IPS DF 6.9 (cell line): ENCODE measurements around the gene DND1.

Source experiments
- DNase-seq: peaks from one replicate; pipeline ENCODE4 v3.0.0-alpha.2; 2013; ENCODE audit warnings: low read depth, low spot score
- H3K27ac ChIP-seq: one replicate; pipeline ENCODE4 v1.5.1; 2013; ENCODE audit warnings: low read length, control low read depth
- H3K27me3 ChIP-seq: 2 replicates; pipeline ENCODE4 v1.6.1; 2013; ENCODE audit warnings: mild to moderate bottlenecking, low read length; ENCODE audit not compliant: control insufficient read depth, insufficient read depth
- H3K36me3 ChIP-seq: 2 replicates; pipeline ENCODE4 v1.6.1; 2013; ENCODE audit warnings: low read length; ENCODE audit not compliant: control insufficient read depth, insufficient read depth
- H3K4me1 ChIP-seq: 2 replicates; pipeline ENCODE4 v1.6.1; 2013; ENCODE audit warnings: low read length; ENCODE audit not compliant: control insufficient read depth, insufficient read depth
- H3K4me3 ChIP-seq: 2 replicates; pipeline ENCODE4 v1.5.1; 2013; ENCODE audit warnings: mild to moderate bottlenecking, low read length
- H3K9me3 ChIP-seq: 2 replicates; pipeline ENCODE4 v1.6.1; 2013; ENCODE audit warnings: low read length, inconsistent platforms; ENCODE audit not compliant: control insufficient read depth, insufficient read depth
- WGBS: extraction: QIAGEN DNeasy Blood & Tissue Kit; methylation state at CpG from one replicate; pipeline ENCODE4 v1.1.7; 2013; ENCODE audit warnings: mixed read lengths, missing lambda C conversion rate; ENCODE audit not compliant: insufficient read length, insufficient coverage; 5-methylcytosine and 5-hydroxymethylcytosine counted together

DND1 gene

DNA sequence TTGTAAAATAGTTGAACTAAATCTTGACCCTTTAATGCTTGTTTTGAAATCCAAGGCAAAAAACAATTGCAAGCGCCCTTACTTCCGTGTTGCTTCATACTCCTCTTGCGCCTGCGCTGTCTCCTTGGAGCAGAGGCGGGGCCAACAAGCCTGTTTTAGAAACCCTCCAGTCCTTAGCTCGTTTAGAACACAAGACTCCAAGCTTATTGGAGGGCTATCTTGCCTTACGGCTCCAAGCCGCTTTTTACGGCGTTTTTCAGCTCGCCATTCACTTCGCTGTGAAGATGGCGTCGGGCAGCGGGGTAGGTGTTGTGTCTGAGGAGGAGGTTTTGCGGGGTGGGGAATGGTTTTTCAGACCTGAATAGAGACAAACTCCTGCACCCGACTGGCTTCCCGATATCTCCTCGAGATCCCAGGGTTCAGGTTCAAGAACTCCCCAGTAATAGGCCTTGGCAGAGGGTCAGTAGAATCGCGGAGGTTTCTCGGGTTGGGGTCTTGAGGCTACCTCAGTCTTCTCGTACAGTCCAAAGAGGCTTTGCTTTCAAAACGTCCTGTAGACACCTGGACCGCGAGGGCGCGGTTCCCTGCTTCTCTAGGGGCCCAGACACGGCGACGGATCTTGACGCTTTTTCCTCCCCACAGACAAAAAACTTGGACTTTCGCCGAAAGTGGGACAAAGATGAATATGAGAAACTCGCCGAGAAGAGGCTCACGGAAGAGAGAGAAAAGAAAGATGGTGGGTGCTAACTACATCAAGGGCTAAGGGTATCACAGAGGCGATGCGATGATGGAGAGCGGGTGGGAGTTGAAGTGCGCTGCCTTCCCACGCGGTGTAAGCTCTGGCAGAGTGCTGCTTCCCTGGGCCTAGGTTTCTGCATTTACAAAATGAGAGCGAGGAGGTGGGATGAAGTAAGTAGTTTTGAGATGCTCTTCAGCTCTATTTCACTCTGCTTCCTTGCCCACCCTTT lies 27.1 kb upstream of the DND1 start, which contains the start of gene ZMAT2:
Gene ZMAT2 (plus strand): TSS at position 271 of the 968 bp plus-strand sequence. CDS start 14 bp downstream, at position 285.
- H3K27me3 ChIP-seq = no peaks in the 10 kb centered on the region
- no peak within 1 kb of the TSS for H3K27ac ChIP-seq
- H3K36me3 ChIP-seq = peaks cover 21% of the 10 kb centered on the region
- H3K9me3 ChIP-seq = no peaks in the 10 kb centered on the region
- peak within 1 kb of the TSS; percentile 62; the same call in 1 of the 2 replicates for H3K4me3 ChIP-seq
- DNase-seq = no peak
- WGBS = no CpG with 5 or more reads among the region's 44 CpGs
- H3K4me1 ChIP-seq = no peaks in the 10 kb centered on the region

DNA sequence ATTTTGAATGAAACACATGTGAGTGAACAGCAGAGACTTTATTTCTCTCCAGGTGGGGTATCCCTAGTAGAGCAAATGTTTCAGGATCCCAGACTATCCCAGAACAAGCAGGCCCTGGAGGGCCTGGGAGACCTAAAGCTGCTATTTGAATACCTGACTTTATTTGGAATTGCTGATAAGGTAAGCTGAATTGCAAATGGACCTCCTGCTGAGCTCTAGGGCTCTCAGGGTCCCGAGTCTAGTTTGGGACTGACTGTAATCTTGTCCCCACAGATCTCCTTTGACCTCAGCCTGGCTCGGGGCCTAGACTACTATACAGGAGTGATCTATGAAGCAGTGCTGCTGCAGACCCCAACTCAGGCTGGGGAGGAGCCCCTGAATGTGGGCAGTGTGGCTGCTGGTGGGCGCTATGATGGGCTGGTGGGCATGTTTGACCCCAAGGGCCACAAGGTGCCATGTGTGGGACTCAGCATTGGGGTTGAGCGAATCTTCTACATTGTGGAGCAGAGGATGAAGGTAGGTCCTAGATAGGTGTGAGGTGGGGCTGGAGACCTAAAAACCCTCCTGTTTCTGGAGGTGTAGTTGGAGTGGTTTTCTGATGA lies 23.6 kb upstream of the DND1 start:
- no peaks in the 10 kb centered on the region for H3K4me1 ChIP-seq
- H3K36me3 ChIP-seq = peaks cover 25% of the 10 kb centered on the region
- H3K27ac ChIP-seq = no peak overlapping the region
- DNase-seq = no peak
- H3K9me3 ChIP-seq = no peaks in the 10 kb centered on the region
- no CpG with 5 or more reads among the region's 4 CpGs for WGBS
- no peak overlapping the region for H3K4me3 ChIP-seq
- H3K27me3 ChIP-seq = no peaks in the 10 kb centered on the region

DNA sequence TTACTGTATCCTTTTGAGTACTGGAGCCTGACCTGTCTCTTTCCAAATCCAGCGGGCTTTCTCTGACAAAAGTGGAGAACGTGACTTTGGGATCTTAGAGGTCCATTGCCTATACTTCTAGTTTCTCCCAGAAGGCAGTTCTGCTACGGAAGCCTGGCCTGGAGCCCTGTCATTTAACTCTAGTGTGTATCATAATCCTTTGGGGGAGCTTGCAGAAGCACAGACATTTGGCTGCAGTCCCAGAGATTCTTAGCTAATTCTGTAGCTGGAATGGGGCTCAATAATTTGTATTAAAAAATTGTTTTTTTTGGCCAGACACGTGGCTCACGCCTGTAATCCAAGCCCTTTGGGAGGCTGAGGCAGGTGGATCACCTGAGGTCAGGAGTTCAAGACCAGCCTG lies 20.9 kb upstream of the DND1 start:
- no peak overlapping the region for H3K27ac ChIP-seq
- H3K36me3 ChIP-seq = peaks cover 25% of the 10 kb centered on the region
- H3K27me3 ChIP-seq = no peaks in the 10 kb centered on the region
- H3K4me3 ChIP-seq = no peak overlapping the region
- no peaks in the 10 kb centered on the region for H3K9me3 ChIP-seq
- DNase-seq = no peak
- no peaks in the 10 kb centered on the region for H3K4me1 ChIP-seq
- no CpG with 5 or more reads among the region's 5 CpGs for WGBS

DNA sequence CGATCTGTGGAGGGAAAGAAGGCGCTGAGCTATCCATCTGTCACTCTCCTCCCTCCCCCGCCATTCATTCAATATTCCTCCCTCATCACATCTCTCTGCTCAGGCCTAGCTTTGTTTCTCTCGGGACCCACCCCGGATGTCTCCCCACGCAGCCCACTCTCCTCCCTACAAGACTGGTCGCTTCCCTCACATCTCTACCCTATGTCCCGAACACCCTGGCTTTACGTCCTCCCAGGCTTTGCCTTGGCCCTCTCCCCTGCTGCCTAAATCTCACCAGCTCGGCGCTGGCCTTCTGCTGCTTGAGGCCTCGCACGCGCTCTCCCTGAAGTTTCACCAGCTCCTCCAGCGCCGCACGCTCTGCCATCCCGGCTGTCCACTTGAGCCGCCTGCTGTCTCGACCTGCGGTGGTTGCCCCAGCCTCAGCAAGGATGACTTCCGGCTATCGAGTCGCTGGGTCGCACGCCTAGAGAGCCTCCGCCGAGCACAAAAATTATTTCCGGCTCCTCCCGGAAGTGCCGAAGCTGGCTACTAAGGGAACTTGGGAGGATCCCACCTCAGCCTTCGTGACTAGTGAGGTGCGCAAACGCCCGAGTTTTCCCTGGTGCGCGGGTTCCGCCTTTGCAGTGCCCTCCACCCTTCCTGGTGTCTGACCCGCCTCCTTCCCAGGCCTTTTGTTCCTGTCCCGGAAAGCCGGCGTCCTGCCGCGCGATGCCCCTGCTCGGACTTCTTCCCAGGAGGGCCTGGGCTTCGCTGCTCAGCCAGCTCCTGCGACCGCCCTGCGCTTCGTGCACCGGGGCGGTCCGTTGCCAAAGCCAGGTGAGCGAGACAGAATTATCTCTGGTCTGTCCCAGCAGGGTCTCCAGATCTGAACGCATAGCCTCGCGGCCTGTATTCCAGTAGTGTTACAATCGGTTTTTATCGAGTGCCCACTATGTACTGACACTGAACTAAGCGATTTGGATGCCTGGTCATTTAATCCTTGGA lies 17.9 kb upstream of the DND1 start, which contains the start of the genes HARS1 and HARS2:
Gene HARS1 (minus strand): TSS at position 430 of the 984 bp plus-strand sequence. CDS start 66 bp downstream, at position 364.
Gene HARS2 (plus strand): TSS at position 515 of the 984 bp plus-strand sequence. CDS start 194 bp downstream, at position 709.
- no peak within 1 kb of the TSS for H3K27ac ChIP-seq
- peak within 1 kb of the TSS; percentile 93 for H3K4me3 ChIP-seq
- peak; percentile 80 for DNase-seq
- no peaks in the 10 kb centered on the region for H3K9me3 ChIP-seq
- peaks cover 11% of the 10 kb centered on the region; the same call in 1 of the 2 replicates for H3K36me3 ChIP-seq
- H3K27me3 ChIP-seq = no peaks in the 10 kb centered on the region
- WGBS = no CpG with 5 or more reads among the region's 61 CpGs
- no peaks in the 10 kb centered on the region for H3K4me1 ChIP-seq

DNA sequence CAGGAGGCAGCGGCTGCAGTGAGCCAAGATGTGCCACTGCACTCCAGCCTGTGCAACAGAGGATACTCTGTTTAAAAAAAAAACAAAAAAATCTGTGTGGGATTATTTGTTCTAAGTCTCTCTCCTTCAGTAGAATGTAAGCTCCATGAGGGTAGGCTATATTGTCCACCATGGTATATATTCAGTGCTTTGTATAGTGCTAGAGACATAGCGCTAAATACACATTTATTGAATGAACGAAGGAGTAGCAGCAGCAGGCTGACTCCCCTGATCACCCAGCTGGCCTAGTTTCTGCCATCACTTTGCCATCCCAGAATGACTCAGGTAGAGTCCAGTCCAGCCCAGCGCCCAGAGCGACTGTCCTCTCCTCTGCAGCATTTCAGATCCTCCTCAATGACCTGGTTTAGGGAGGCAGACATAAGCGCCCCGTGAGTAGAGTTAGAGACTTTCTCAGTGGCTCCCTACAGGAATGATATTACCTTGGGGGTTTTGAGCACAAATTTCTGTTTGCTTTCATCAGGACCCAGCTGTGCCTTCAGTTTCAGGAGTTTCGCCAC lies 17.1 kb upstream of the DND1 start:
- Histone ChIP-seq H3K27ac (no peak overlapping the region), H3K27me3 (no peaks in the 10 kb centered on the region), H3K9me3 (no peaks in the 10 kb centered on the region), H3K4me1 (no peaks in the 10 kb centered on the region), H3K4me3 (peak overlapping the region; percentile 93; the same call in 1 of the 2 replicates), H3K36me3 (peaks cover 7% of the 10 kb centered on the region; the same call in 1 of the 2 replicates)
- WGBS = no CpG with 5 or more reads among the region's 8 CpGs
- no peak for DNase-seq

DNA sequence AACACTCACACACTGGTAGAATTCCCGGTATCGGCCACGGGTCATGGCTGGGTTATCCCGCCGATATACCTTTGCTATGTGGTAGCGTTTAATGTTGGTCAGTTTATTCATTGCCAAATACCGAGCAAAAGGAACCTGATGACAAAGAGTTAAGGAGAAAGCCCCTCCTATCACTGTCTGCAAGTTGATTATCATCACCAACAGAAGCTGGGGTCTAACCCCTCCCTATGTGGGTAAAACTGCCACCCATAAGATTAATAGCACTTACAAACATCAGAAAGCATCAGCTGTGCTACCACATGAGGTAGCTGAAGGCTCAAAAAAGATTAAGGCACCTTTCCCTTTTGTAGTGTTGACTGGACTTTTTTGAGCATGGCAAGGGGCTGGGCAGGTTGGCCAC lies 5.6 kb upstream of the DND1 start:
- WGBS = no CpG with 5 or more reads among the region's 7 CpGs
- H3K27ac ChIP-seq = no peak overlapping the region
- H3K9me3 ChIP-seq = no peaks in the 10 kb centered on the region
- H3K27me3 ChIP-seq = no peaks in the 10 kb centered on the region
- no peak for DNase-seq
- no peak overlapping the region for H3K4me3 ChIP-seq
- H3K4me1 ChIP-seq = no peaks in the 10 kb centered on the region
- peaks cover 25% of the 10 kb centered on the region for H3K36me3 ChIP-seq

DNA sequence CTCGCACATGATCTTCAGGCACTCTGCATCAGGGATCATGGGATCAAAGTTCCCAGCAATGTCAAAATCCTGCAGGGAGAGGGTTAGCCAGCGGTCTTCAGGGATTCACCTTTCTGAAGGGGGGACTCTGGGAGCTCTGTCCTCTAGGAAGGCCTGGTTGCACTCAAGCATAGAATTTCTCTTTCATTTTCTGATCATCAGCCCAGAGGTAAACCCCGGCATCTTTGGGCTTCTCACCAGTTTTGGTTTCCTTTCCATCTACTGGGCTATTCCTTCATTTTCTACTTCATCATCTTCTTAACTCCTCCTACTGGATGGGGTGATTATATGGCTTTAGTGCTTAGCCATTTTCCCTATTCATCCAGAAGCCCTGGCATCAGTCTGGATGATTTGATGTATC lies 4.6 kb upstream of the DND1 start:
- Histone ChIP-seq H3K27me3 (no peaks in the 10 kb centered on the region), H3K36me3 (peaks cover 27% of the 10 kb centered on the region), H3K27ac (no peak overlapping the region), H3K9me3 (no peaks in the 10 kb centered on the region), H3K4me3 (no peak overlapping the region), H3K4me1 (no peaks in the 10 kb centered on the region)
- no CpG with 5 or more reads among the region's 3 CpGs for WGBS
- DNase-seq = no peak

DNA sequence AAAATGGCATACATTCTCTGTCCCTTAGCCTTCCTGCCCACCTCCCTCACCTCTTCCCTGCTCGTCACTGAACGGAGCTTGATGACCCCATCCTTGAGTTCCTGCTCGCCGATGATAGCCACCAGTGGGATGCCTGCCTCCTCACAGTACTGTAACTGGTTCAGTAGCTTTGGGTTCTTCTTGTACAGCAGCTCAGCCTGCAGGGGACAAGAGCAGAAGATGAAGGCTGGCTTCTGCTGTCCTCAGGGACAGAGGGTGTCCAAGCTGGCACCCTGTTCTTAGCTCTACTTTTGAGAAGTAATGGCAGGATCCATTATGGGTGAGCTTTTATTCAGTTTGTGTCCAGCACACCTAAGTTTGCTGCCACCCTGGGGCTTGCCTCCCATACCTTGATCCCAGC lies 1.3 kb upstream of the DND1 start:
- H3K4me1 ChIP-seq = no peaks in the 10 kb centered on the region
- no CpG with 5 or more reads among the region's 4 CpGs for WGBS
- no peak overlapping the region for H3K4me3 ChIP-seq
- no peaks in the 10 kb centered on the region for H3K27me3 ChIP-seq
- peaks cover 23% of the 10 kb centered on the region for H3K36me3 ChIP-seq
- DNase-seq = no peak
- H3K9me3 ChIP-seq = no peaks in the 10 kb centered on the region
- H3K27ac ChIP-seq = no peak overlapping the region

DNA sequence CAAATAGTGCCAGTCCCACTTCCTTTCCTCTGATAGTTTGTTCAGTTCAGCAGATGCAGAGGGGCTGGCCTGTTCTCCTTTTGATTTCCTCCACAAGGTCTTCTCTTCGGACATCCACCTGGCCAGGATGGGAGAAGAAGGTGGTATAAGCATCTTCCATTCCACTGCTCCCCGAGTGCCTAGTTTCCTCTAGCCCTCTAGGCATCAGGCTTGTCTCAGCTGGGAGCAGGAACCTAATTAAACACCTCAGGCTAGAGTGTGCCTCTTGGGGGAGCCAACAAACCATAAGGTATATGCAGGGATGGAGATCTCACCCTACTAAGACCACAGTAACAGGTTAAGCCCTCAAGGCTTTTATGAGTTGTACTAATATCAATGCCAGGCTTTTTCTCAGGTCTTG lies 835 bp upstream of the DND1 start:
- H3K4me1 ChIP-seq = no peaks in the 10 kb centered on the region
- H3K9me3 ChIP-seq = no peaks in the 10 kb centered on the region
- DNase-seq = no peak
- no peaks in the 10 kb centered on the region for H3K27me3 ChIP-seq
- no peak overlapping the region for H3K4me3 ChIP-seq
- WGBS = no CpG with 5 or more reads among the region's 2 CpGs
- peaks cover 27% of the 10 kb centered on the region for H3K36me3 ChIP-seq
- H3K27ac ChIP-seq = no peak overlapping the region
